H1 (cell line): ENCODE measurements around the gene PLEKHM3. TPM values are rescaled to one million over a fixed set of nuclear protein-coding genes. Genes with fewer than 3 reads are reported as not detected.

Experiments used
- JUND ChIP-seq: IDR thresholded peaks from 2 replicates; pipeline ENCODE4 v1.6.1; 2011; ENCODE audit warnings: mild to moderate bottlenecking, improper control_type of control experiment, low read length
- polyA plus RNA-seq, 7 experiments: library from polyadenylated mRNA; depleted of rRNA in 3 of 7; stranded (reverse) in 5 of 7; unstranded in 2 of 7; fragments of >200 nt in 5 of 7; fragments of 200-250 nt in 2 of 7; gene quantifications; 1 replicate in 5 of 7; 2 replicates in 1 of 7; 4 replicates in 1 of 7; pipeline versions ENCODE4 v1.2.1 to v1.2.3, GENCODE V29; 2011 to 2013; ENCODE audit warnings: missing spikeins in 2 of 7, mixed read lengths in 2 of 7
- total RNA-seq: library from RNA; stranded (reverse); fragmentation: NEBNext Ultra II Directional; extraction: Animal tissue kit (Norgen Biotek cat#: 25700); gene quantifications from 2 replicates; pipeline ENCODE4 v1.2.1, GENCODE V29; 2021
- TF ChIP-seq, protein P1 (sequence below): IDR thresholded peaks from 2 replicates; pipeline ENCODE4 v1.6.1; 2012; ENCODE audit warnings: low read length, inconsistent platforms

PLEKHM3 gene
- total and polyA plus RNA-seq, 2 of the 8 experiments (the other 6 are each of a cell fraction or from before 2014, with no cell fraction given) = 2.3 to 5.8 TPM

DNA sequence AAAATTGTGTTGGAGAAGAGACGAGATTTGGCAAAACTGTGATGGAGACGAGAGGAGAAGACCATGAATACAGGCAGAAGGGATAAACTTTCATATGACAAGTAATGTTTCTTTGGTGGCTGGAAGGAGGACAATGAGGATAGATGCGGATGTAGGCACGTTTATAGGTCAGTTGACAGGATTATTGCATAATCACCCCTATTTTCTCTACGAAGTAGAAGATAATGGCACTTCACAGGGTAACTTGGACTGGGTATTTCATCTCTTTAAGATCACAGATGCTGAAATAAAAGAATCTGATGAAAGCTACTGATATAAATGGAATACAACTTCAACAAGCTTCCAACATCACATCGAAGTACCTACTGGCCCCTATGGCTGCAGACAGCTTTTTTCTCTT lies 81.0 kb downstream of the PLEKHM3 start (continued):
- TF ChIP-seq, protein P1, sequence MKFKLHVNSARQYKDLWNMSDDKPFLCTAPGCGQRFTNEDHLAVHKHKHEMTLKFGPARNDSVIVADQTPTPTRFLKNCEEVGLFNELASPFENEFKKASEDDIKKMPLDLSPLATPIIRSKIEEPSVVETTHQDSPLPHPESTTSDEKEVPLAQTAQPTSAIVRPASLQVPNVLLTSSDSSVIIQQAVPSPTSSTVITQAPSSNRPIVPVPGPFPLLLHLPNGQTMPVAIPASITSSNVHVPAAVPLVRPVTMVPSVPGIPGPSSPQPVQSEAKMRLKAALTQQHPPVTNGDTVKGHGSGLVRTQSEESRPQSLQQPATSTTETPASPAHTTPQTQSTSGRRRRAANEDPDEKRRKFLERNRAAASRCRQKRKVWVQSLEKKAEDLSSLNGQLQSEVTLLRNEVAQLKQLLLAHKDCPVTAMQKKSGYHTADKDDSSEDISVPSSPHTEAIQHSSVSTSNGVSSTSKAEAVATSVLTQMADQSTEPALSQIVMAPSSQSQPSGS = no peak
- no peak for TF ChIP-seq JUND
- TF ChIP-seq, all 59 proteins: peak for 0
